ENCODE results near the gene HCN3.
"Not testable (repeated sequence)": the region's sequence is repeated elsewhere in the genome, so short reads cannot be mapped to it uniquely, and the experiment has no call there.

HCN3 gene

DNA sequence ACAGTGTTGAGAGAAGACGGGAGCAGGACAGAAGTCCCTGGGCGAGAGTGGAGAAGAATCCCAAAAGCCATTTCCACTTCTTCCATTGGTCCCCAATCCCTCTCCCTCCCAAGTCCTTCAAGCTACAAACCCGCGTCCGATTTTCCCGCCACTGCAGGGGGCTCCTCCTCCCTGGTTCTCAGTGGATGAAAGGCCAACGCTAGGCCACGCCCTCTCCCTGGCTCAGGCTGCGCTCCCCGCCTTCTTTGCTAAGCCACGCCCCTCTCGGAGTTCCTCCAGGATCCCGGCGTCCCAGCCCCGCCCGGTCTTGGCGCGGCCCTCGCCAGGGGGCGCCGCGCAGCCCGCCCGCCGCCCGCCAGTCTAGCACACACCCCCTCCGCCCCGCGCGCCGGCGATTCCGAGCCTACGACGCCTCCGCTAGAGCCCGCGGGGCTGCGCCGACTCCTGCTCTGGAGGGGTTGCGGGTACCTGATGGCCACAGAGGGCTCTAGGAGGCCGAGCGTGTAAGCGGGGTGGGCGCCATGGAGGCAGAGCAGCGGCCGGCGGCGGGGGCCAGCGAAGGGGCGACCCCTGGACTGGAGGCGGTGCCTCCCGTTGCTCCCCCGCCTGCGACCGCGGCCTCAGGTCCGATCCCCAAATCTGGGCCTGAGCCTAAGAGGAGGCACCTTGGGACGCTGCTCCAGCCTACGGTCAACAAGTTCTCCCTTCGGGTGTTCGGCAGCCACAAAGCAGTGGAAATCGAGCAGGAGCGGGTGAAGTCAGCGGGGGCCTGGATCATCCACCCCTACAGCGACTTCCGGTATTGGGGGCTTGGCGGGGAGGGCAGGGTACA lies at the start of gene HCN3:
Gene HCN3 (plus strand): TSS at position 394 of the 832 bp plus-strand sequence. CDS start 128 bp downstream, at position 522.
- peak; percentile 96 for DNase-seq

DNA sequence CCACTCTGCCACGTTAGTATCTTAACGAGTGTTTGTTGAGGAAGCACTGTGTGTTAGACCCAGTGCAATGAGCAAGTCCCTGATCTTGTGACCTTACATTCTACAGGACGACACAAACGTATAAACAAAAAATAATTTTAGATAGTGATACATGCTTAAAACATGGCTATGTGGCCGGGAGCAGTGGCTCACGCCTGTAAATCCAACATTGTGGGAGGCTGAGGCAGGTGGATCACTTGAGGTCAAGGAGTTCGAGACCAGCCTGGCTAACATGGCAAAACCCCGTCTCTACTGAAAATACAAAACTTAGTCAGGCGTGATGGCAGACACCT lies 49.2 kb upstream of the HCN3 start:
- DNase-seq: no peak

DNA sequence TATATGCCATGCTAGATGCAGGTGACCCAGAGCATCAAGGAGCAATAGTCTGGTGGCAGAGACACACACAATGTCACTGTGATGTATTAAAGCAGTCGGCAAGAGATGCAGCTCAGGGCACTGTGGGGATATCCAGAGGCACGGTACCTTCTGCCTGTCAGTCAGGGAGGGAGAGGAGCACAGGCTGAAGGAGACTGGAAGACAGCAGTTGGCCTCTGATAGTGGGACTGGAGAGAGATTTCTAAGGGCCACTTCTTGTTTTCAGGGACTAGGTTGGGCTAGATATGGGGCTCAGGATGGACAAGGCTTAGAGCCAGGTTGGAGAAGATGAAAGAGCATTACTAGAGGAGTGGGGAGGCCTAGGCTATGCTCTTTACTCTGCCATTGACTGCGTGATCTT lies 46.0 kb upstream of the HCN3 start:
- DNase-seq: not testable (repeated sequence)

DNA sequence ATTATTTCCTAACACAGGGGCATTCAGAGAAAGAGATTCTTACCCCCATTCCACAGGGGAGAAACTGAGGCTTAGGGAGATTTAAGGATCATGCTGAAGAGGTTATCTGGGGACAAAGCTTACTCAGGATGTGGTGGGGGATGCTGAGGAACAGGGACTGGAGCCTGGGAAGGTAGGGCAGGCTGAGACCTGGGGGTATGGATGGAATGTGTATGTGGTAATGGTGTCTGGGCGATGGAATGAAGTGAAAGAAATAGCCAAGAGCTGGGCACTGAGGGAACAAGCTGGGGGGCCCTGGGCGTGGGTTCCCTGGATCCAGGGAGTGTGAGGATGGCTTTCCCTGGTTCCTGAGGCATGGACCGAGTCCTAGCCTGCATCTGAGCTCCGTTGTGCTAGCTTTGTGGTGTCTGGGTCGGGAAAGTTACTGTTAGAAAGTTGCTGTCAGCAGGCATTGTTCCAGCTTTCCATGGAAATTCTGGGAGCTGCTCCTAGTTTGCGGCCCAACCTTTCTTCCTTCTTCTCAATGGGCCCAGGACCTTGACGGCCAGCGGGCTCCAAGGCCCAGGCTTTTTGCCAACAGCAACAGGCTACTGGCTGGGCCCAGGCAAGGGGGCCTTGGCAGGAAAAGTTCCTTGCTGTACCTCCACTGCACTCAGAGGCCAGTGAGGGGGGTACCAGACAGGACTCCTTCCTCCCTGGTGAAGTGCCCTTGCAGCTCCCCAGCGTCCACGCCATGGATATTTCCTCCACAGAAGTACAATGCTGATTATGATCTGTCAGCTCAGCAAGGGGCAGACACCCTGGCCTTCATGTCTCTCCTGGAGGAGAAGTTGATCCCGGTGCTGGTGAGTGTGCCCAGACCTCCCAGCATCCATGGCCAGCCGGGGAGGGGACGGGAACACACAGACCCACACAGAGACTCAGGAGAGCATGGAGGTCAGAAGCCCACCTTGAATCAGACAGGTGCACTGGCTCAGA lies 45.0 kb upstream of the HCN3 start:
- not testable (repeated sequence) for DNase-seq

DNA sequence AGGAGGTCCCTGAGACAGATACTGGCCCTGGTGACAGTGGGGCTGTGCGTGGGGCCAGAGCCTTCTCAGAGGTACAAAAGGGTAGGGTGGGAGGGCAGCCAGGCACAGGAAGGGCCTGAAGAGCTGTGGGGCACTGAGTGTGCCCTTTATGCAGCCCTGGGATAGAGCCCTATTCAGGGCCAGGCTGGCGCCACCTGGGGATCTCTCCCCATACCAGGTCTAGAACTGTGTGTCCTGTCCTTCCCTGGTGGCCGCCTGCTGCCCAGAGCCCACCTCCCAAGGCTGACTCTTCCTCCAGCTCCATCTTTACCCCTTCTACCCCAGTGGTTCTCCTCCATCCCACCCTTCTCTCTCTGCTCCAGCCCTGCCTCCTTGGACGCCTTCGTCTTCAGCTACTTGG lies 43.8 kb upstream of the HCN3 start:
- not testable (repeated sequence) for DNase-seq

DNA sequence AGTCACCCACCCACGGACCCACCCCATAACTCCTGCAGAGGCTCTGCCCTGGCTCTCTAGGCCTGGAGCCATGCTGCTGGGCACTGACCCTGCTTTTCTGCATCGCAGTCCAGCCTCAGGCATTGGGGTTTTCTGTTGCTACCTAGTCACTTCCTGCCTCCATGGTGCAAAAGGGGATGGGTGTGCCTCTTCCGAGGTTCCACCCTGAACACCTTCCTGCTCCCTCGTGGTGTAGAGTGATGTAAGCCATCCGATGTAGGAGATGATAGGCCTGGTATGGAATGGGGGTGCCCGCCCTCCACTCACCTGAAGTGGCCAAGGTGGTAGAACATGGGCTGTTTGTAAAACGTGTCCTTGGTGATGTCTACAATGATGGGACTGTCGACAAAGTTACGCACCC lies 41.9 kb upstream of the HCN3 start:
- not testable (repeated sequence) for DNase-seq

DNA sequence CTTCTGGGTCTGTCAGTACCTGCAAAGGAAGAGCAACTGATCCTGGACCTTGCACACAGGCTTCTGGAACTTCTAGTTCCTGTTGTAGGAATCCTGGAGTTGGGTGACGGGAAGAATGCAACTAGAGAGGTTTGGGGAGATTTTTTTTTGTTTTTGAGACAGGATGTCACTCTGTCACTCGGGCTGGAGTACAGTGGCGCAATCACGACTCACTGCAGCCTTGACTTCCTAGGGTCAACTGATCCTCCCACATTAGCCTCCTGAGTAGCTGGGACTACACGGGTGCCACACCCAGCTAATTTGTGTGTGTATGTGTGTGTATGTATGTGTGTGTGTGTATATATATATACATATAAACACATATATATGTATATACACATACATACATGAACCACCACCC lies 40.8 kb upstream of the HCN3 start:
- no peak for DNase-seq

DNA sequence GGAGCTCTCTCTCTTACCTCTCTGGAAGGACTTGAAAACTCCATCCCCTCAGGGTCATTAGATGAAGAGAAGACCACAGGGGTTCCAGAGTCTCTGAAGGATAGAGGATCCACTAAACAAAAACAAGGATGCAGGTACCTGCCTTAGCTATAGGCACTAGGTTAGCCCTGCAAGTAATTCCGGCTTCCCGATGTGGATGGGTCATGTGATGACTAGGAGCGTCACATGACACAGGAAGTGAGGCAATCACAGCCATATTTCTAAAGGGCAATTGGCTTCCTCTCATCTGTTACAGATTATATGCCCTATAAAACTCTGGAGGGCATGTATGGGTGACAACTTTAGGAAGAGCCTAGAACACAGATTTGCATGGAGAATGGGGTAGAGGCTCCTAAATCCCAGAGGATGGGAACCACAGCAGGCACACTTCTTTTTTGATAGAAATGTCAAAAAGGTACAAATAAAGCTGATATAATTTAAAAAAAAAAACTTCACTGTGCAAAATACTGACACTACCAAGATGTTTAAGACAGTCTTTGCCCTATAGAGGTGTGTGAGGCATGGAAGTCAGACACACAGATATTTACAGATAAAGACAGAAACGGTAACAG lies 36.1 kb upstream of the HCN3 start:
- peak; percentile 86 for DNase-seq

DNA sequence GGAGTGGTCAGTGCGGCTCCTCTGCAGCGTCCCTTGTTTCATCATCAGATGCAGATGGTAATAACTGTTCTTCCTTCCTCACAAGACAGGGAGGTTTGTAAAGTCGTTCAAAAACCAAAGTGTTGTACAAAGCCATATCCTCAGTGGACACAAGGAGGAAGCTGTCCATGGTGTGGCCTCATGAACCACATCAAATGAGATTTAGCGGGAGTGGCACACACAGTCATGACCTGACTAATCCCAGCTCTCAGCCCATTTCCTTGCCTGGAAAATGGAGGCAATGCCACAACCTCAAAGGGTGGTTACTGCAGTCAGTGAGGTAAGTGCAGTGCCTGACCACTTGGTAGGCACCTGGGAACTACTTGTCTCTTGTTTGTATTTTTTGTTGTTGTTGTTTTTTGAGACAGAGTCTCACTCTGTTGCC lies 35.4 kb upstream of the HCN3 start:
- DNase-seq: no peak

DNA sequence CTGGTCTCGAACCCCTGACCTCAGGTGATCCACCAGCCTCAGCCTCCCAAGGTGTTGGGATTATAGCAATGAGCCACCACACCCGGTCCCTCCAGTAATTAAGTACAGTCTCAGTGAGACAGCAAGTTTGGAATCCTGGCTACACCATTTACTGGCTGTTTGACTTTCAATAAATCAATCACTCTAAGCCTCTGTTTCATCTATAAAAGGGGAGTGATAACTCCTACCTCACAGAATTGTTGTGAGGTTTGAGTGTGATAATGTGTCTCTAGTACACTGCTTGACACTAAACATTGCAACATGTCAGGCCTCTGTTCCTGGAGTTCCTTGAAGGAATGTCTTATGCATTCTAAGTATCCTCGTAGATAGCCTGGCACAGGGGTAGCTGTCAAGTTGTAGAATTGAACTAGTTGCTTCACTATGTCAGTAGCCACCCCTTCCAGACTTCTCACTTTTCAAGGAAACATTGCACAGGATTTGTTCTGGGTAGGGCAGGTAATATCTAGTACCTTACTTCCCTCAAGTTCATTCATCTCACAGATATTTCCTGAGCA lies 34.4 kb upstream of the HCN3 start:
- no peak for DNase-seq

DNA sequence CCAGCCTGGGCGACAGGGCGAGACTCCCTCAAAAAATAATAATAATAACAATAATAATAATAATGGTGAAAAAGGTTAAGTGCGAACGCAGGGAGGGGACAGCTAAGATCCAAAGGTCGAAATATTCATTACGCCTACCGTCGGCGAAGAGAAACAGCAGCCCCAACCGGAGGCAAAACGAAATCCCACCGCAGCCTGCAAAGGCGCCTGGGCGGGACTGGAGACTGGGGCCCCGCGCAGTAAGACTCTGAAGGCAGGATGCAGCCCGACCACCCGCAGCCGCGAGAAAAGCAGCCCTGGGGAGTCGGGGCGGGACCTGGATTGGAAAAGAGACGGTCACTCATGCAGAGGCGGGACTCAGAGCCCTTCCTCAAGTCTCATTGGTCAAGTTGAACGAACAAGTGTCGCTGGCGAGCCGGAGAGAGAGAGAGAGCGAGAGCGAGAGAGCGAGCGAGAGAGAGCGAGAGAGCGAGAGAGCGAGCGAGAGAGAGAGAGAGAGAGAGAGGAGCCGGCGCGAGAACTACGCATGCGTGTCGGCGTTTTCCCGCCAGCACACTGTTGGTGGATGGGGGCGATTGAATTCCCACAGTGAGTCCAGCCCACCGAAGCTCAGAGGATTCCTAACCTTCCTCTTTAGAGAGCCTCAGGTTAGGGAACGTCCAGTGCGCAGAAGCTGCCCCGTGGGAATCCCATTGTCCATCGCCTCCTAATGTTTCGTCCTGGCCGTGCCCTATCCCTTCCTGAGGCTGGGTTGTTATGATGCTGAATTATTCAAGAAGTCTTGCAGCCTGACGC lies 32.7 kb upstream of the HCN3 start:
- DNase-seq: peak; percentile 97

DNA sequence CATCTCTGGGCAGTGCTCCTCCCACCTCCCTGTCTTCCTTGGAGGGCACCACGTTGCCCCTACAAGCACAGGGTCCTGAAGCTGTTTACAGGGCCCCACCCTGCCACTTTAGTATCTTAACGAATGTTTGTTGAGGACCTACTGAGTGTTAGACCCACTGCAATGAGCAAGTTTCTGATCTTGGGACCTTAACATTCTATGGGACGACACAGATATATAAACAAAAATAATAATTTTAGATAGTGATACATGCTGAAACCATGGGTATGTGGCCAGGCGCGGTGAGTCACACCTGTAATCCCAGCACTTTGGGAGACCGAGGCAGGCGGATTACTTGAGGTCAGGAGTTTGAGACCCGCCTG lies 32.1 kb upstream of the HCN3 start:
- DNase-seq: no peak

DNA sequence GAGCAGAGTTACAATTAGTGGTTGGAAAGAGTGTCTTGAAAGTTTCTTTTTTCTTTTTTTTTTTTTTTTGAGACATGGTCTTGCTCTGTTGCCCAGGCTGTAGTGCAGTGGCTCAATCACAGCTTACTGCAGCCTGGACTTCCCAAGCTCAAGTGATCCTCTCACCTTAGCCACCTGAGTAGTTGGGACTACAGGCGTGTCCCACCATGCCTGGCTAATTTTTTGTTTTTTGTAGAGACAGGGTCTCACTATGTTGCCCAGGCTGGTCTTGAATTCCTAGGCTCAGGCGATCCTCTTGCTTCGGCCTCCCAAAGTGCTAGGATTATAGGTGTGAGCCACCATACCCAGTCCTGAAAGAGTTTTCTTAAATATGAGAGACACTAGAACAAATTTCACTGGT lies 30.5 kb upstream of the HCN3 start:
- not testable (repeated sequence) for DNase-seq

DNA sequence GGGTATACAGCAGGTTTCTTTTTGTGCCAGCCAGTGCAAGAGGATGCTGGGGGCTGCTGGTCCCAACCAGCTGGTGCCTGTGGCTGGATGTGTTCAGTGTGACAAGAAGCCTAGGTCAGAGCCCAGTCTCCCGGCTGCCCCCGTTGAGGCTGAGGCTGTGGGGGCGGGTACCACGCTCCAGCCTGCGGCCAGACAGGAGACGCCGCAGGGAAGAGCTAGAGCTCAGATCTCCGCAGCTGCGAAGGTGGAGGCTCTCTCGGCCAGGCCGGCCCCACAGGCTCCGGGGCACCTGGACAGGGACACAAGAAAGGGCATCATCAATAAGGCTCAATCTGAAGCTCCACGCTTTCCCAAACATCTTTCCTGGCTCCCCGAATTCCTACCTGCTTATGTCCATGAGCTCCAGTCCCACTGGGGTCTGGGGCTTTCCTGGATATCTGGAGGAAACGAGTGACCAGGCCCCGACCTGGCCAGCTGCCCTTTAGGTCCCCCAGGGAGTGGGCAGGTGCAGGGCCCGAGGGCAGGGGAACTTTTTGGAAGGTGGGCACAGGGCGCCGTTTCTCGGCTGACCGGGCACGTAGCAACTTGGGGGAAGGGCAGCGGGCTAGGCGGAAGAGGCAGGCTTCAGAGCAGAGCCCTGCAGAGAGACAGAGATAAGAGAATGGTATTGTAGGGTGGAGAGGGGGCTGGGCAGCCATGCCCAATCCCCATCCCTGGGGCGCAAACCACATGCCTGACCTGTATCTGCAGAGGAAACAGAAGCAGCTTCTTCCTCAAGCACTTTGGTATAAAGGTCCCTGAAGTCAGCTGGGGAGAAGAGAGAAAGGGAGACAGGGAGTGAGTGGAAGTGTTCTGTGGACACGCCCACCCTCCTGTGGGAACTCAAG lies 29.4 kb upstream of the HCN3 start:
- no peak for DNase-seq

DNA sequence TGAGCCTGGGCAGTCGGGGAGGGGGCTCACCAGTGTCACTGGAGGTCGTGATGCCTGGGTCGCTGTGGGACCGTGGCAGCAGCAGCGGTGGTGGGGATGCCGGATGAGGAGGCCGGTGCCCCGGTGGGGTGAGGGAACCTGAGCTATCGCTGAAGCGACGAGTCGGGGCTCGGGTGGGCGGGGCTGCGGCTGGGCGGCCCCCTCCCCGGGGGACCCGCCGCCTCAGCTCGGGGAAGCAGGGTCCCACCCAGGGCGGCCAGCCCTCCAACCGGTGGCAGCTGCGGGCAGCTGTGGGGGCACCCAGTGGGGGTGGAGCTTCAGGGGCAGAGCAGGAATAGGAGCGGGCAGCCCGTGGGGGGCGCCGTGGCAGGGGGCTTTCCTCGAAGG lies 27.0 kb upstream of the HCN3 start:
- no peak for DNase-seq

DNA sequence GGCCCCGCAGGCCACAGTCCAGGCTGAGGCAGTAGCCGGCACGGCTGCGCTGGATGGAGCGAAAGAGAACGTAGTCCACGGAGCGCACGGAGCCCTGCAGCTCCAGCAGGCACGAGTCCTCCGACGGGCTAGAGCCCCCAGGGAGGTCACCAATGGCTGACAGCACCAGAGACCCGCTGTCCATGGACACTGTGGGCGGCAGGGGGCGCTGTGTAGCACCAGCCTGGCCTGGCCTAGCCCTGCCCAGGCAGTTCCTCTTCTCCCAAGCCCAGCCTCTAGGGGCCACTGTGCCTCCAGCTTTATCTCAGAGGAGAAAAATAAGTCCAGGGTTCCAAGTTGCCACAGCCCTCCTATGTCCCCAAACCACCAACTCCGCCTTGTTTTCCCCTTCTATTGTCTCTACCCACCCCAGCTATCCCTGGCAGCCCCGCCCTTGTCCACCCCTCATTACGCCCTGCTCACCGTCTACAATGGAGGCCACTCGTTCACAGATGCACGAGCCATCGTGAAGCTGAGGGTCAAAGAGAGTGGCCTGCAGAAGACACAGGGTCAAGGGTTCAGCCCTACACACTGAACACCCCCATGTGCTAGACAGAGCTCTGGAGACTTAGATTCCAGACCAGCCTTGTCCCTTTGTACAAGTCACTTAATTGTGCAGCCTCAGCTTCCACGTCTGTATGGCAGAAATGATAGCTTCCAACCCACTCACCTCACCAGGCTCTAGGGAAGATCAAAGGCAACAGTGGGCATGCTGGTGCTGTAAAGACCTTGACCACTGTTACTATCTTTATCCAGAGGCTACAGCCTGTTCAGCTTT lies 26.4 kb upstream of the HCN3 start:
- peak; percentile 84 for DNase-seq

DNA sequence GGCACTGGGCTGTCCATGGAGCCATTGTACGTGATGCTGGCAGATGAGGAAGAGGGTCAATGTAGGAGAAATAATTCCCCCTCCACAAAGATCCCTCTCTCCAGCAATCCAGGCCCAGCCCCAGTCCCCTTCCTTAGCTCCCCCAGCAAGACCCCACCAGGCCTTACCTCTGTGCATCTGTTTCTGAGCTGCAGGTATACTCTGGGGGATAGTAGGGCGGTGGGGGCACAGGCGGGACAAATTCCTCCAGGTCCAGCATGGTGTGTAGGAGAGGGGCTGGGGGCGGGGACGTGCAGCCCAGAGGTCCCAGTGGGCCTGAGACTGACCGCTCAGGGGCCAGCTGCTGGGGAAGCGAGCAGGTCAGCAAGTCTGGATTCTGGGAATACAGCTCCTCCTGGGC lies 25.7 kb upstream of the HCN3 start:
- no peak for DNase-seq

DNA sequence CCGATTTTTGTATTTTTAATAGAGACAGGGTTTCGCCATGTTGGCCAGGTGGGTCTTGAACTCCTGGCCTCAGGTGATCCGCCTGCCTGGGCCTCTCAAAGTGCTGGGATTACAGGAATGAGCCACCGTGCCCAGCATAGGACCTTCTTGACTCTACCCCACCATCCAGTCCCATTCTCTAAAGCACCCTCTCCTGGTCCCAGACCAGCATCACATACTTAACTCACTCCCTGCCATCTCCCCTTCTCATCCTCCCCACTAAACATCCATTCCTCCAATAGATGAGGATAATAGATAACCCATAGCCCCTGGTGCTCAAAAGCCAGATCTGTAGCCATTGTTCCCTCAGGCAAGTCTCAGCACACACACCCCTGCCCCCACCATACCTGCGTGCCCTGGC lies 24.1 kb upstream of the HCN3 start:
- no peak for DNase-seq

DNA sequence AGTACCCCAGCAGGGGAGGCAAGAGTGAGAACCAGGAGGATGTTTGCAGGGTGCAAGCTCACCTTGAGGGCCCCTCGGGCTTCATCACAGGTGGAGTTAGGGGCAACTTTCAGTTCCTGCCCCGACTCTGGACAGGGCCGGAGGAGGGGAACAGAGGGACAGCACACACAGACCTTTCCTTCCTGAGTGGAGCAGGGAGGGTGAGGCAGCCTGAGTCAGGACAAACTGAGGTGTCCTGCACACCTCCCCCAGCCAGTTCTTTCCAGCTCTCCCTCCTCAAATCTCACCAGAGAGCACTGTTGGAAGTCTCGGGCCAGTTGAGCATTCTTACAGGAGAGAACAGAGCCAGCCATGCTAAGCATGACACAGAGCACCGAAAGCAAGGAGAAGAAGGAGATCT lies 23.5 kb upstream of the HCN3 start:
- no peak for DNase-seq

DNA sequence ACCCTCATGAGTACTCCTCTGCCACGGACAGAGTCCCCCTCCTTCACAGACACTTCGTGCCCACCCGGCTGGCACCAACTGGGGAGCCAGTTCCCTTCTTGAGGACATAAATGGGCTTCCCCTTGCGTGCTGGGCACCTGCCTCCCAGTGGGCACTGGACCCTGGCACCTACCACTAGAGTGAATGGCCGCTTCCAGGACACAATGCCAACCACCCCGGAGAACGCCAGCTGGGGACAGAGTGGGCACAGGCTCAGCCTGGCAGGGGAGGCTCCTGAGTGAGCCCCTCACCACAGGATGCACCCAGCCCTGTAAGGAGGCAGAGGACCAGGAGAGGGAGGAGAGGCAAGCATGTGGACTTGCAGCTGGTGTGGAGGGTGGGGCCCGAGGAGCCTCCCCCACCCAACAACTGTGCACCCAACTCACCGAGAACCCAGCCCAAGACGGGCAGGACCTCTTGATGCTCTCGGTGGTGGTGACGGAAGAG lies 23.0 kb upstream of the HCN3 start:
- DNase-seq: no peak

Data from NCI-H2029 (cell line).